ENCODE data around the gene ORC3.

GRCh38 chr6:87669051-87669450 is 79.1 kb downstream of the ORC3 start:
- TF ChIP-seq GATA3 (IDR thresholded peaks at IDR 0.05; ENCODE audit: low read depth, low read length) (no peak), GATA2 (IDR thresholded peaks at IDR 0.05; ENCODE audit: low read depth, low read length) (no peak)
